GM12875 (cell line): ENCODE results near the gene SIRT5.

ENCODE experiments used
- H3K4me3 ChIP-seq: one replicate; pipeline ENCODE4 v1.5.1; 2011; ENCODE audit warnings: low read depth, low read length, control low read depth
- CTCF ChIP-seq: IDR thresholded peaks from 2 replicates; pipeline ENCODE4 v1.5.1; 2011; ENCODE audit warnings: low read depth, mild to moderate bottlenecking, control low read depth, inconsistent platforms, low read length, moderate library complexity, borderline replicate concordance; ENCODE audit not compliant: insufficient read depth

Gene SIRT5

GRCh38 chr6:13597073-13597472 is 22.7 kb downstream of the SIRT5 start:
- no peak for TF ChIP-seq CTCF
- H3K4me3 ChIP-seq = no peak overlapping the region

- H3K4me3 ChIP-seq = no peak overlapping the region
- no peak for TF ChIP-seq CTCF
These were observed 25.6 kb downstream of the SIRT5 start for GRCh38 chr6:13600036-13600435.

GRCh38 chr6:13604135-13604534 is 29.7 kb downstream of the SIRT5 start:
- no peak for TF ChIP-seq CTCF
- no peak overlapping the region for H3K4me3 ChIP-seq

- H3K4me3 ChIP-seq = no peak overlapping the region
- TF ChIP-seq CTCF = no peak
These were observed 30.4 kb downstream of the SIRT5 start for GRCh38 chr6:13604546-13605416.

- no peak for TF ChIP-seq CTCF
These were observed 31.2 kb downstream of the SIRT5 start for GRCh38 chr6:13605634-13606033.

GRCh38 chr6:13611715-13612114 is 37.3 kb downstream of the SIRT5 start:
- H3K4me3 ChIP-seq = no peak overlapping the region
- no peak for TF ChIP-seq CTCF

More at GRCh38 chr6:13605634-13606033, 31.2 kb downstream of the SIRT5 start:
- H3K4me3 ChIP-seq = no peak overlapping the region

- H3K4me3 ChIP-seq = no peak overlapping the region
- no peak for TF ChIP-seq CTCF
These were observed 38.7 kb downstream of the SIRT5 start for GRCh38 chr6:13613029-13613594.
